ENCODE measurements around the gene CYSRT1.

GRCh38 chr9:137218754-137219271 lies 6.2 kb upstream of the CYSRT1 start:
- TF ChIP-seq CTCF (IDR thresholded peaks at IDR 0.05): no peak
- TF ChIP-seq EZH2 (IDR thresholded peaks at IDR 0.05; ENCODE audit: borderline replicate concordance, insufficient read depth, low read depth, low read length, poor library complexity, severe bottlenecking): no peak
